ENCODE measurements around the gene SPNS1.
A peak's percentile ranks its signal among the peaks of the same experiment; 100 is the strongest.
"Not testable (repeated sequence)": the region's sequence is repeated elsewhere in the genome, so short reads cannot be mapped to it uniquely, and the experiment has no call there.

SPNS1 gene, protein sequence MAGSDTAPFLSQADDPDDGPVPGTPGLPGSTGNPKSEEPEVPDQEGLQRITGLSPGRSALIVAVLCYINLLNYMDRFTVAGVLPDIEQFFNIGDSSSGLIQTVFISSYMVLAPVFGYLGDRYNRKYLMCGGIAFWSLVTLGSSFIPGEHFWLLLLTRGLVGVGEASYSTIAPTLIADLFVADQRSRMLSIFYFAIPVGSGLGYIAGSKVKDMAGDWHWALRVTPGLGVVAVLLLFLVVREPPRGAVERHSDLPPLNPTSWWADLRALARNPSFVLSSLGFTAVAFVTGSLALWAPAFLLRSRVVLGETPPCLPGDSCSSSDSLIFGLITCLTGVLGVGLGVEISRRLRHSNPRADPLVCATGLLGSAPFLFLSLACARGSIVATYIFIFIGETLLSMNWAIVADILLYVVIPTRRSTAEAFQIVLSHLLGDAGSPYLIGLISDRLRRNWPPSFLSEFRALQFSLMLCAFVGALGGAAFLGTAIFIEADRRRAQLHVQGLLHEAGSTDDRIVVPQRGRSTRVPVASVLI

DNA sequence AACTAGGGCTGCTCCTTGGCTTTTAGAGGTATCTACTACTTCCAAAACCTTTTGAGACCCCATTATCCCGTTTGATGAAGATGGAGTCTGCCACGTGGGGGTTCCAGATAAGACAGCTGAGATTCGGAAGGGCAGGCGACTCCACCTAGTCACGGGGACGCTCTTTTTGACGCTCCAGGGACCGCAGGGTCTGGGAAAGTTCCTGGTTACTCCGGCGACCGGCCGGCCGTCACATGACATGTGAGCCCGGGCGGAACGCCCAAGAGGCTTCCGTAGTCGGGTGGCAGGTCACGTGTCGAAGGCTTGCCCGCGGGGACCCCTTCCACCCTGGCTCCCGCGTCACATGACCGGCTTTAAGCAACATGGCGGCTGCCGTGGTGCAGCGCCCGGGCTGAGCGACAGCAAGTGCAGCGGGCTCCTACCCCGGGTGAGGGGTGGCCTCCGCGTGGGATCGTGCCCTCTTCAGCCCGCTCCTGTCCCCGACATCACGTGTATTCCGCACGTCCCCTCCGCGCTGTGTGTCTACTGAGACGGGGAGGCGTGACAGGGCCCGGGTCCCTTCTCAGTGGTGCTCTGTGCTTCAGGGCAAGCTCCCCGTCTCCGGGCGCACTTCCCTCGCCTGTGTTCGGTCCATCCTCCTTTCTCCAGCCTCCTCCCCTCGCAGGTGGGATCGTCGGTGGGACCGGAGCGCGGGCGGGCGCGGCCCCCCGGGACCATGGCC, at the start of gene SPNS1:
TSS of gene SPNS1 (plus strand) at position 342 of the 721 bp plus-strand sequence. CDS start at position 716, 374 bp downstream.
- no peak for FAIRE-seq
- TF ChIP-seq, protein P1, sequence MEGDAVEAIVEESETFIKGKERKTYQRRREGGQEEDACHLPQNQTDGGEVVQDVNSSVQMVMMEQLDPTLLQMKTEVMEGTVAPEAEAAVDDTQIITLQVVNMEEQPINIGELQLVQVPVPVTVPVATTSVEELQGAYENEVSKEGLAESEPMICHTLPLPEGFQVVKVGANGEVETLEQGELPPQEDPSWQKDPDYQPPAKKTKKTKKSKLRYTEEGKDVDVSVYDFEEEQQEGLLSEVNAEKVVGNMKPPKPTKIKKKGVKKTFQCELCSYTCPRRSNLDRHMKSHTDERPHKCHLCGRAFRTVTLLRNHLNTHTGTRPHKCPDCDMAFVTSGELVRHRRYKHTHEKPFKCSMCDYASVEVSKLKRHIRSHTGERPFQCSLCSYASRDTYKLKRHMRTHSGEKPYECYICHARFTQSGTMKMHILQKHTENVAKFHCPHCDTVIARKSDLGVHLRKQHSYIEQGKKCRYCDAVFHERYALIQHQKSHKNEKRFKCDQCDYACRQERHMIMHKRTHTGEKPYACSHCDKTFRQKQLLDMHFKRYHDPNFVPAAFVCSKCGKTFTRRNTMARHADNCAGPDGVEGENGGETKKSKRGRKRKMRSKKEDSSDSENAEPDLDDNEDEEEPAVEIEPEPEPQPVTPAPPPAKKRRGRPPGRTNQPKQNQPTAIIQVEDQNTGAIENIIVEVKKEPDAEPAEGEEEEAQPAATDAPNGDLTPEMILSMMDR (IDR thresholded peaks at IDR 0.05; ENCODE audit: insufficient read depth, missing control alignments): no peak

DNA sequence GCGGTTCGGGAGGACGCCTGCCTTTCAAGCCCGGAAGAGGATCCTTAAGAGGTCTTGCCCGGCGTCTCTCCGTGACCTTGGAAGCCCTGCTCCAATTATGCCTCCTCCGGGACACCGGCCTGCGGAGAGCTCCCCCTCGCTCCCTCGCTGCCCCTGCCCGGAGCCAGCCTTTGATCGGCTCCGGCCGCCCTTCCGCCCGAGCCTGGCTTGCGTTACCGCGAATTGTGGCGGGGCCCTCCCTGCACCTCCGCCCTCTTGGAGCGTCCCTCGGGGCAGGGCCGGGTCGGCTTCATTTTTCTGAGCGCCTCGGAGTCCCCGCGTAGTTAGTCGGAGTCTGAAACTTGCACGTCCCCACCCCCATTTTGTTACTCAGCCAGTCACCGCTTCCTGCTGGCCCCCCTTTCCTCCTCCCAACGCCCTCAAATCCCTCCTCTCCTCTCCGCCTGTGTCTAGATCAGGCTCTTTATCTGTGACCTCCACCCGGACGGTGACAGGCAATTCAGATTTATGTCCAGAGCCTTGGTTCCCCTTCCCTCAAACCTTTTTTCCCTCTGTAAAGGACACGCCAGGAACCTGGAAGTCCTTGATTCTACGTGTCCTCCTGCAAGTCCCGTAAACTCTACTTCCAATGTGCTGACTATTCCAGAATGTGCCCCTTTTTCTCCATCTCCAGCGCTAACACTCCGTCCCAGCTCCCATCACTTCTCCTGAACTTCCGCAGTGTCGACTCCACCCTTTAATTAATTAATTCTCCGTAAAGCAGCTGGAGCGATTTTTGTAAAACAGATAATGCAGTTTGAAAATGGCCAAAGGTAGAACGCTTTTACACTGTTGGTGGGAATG, 49.0 kb upstream of the SPNS1 start:
- no peak for DNase-seq (ENCODE audit: insufficient read length, low spot score)
- no peak for FAIRE-seq
- TF ChIP-seq, protein P1 (IDR thresholded peaks at IDR 0.05; ENCODE audit: insufficient read depth, missing control alignments): no peak

More for the DNA sequence above, at the start of gene SPNS1:
- DNase-seq (ENCODE audit: insufficient read length, low spot score): peak; percentile 97

DNA sequence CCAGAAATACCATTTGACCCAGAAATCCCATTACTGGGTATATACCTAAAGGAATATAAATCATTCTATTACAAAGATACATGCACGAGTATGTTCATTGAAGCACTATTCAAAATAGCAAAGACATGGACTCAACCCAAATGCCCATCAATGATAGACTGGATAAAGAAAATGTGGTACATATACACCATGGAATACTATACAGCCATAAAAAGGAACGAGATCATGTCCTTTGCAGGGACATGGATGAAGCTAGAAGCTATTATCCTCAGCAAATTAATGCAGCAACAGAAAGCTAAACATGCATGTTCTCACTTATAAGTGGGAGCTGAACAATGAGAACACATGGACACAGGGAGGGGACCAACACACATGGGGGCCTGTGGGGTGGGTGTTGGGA, 48.3 kb upstream of the SPNS1 start:
- not testable (repeated sequence) for DNase-seq (ENCODE audit: insufficient read length, low spot score); FAIRE-seq

DNA sequence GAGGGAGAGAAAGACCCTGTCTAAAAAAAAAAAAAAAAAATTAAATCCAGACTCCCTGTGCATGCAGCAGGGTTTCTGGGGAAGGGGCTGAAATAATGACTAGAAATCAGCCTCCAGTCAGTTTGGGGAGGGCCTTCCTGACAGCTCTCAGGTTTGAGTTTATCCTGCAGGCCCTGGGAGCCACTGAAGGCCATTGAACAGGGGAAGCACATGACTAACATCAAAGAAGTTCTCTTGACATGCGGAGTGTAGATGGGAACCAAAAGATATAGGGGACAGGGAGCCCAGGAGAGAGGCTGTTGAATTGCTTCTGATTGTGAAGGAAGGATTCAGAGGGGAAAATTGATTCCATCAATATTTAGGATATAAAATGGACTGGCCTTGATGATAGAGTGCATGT, 46.8 kb upstream of the SPNS1 start:
- DNase-seq (ENCODE audit: insufficient read length, low spot score) (no peak), FAIRE-seq (no peak)
- TF ChIP-seq, protein P1 (IDR thresholded peaks at IDR 0.05; ENCODE audit: insufficient read depth, missing control alignments): no peak

DNA sequence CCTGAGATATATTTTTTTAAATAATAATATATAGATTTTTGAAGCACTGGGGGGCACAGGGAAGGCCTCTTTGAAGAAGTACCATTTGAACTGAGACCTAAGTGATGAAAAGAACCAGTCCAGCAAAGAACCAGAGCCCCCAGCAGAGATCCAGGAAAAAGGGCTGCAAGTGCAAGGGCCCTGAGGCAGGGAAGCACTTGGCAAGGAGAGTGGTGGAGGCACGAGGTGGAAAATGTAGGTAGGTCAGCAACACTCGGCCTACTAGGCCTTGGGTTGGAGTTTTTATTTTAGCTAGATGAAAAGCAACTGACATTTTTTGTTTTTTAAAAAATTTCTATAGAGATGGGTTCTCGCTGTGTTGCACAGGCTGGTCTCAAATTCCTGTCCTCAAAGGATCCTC, 44.4 kb upstream of the SPNS1 start:
- TF ChIP-seq, protein P1 (IDR thresholded peaks at IDR 0.05; ENCODE audit: insufficient read depth, missing control alignments): no peak
- no peak for DNase-seq (ENCODE audit: insufficient read length, low spot score)
- FAIRE-seq: no peak

DNA sequence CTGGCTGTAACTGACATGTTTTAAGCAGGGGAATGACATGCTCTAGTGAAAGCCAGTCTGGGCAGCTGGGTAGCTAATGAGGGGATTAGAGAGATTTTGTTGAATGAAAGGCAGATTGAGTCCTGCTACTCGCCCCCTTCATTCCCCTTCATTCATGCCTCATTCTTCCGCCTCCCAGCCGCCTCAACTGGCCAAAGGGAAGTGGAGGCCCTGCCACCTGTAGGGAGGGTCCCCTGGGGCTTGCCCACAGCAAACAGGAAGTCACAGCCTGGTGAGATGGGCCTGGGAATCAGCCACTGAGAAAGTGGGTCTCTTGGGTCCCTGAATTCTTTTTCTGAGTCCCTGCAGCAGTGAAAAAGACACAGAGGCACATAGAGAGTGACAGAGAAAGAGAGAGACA, 43.9 kb upstream of the SPNS1 start:
- TF ChIP-seq, protein P1 (IDR thresholded peaks at IDR 0.05; ENCODE audit: insufficient read depth, missing control alignments): no peak
- DNase-seq (ENCODE audit: insufficient read length, low spot score): peak; percentile 81
- FAIRE-seq: peak; percentile 63

DNA sequence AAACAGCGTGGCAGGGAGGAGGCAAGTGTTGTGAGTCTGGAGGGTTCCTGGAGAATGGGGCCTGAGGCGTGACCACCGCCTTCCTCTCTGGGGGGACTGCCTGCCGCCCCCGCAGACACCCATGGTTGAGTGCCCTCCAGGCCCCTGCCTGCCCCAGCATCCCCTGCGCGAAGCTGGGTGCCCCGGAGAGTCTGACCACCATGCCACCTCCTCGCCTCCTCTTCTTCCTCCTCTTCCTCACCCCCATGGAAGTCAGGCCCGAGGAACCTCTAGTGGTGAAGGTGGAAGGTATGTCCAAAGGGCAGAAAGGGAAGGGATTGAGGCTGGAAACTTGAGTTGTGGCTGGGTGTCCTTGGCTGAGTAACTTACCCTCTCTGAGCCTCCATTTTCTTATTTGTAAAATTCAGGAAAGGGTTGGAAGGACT, 42.8 kb upstream of the SPNS1 start, which contains the start of gene CD19:
TSS of gene CD19 (plus strand) at position 171 of the 425 bp plus-strand sequence. CDS start at position 201, 30 bp downstream.
- TF ChIP-seq, protein P1 (IDR thresholded peaks at IDR 0.05; ENCODE audit: insufficient read depth, missing control alignments): no peak
- FAIRE-seq (no peak), DNase-seq (ENCODE audit: insufficient read length, low spot score) (no peak)

All from D721Med (cell line).